Activated T-helper 1 cell treated with Interleukin-2 at 50 U/mL for 16 hours (primary cell): ENCODE measurements around the gene PTPN11.
"Not testable (repeated sequence)": the region's sequence is repeated elsewhere in the genome, so short reads cannot be mapped to it uniquely, and the experiment has no call there.

ENCODE experiments used
- DNase-seq: peaks from one replicate; pipeline ENCODE4 v3.0.0-alpha.2; 2020; ENCODE audit warnings: low read depth

PTPN11 gene

GRCh38 chr12:112514926-112515642 is 96.3 kb downstream of the PTPN11 start:
- no peak for DNase-seq

DNA sequence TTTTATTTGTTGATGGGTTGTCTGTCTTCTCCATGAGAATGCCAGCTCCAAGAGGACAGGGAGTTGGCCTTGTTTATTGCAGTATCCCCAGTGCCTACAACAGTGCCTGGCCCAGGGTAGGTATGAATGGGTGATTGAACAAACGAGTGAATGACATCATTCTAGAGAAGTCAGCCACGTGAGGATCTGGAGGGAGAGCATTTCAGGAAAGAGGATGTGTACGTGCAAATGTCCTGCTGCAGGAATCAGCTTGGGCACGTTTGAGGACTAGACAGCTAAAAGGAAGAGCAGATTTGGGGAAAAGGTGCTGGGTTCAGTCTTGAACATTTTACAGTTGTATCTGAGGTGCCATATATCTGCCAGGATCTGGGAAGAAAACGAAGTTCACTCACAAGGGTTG is 97.1 kb downstream of the PTPN11 start:
- no peak for DNase-seq

GRCh38 chr12:112517730-112518364 is 99.1 kb downstream of the PTPN11 start:
- no peak for DNase-seq

GRCh38 chr12:112518365-112518735 is 99.6 kb downstream of the PTPN11 start:
- no peak for DNase-seq

DNA sequence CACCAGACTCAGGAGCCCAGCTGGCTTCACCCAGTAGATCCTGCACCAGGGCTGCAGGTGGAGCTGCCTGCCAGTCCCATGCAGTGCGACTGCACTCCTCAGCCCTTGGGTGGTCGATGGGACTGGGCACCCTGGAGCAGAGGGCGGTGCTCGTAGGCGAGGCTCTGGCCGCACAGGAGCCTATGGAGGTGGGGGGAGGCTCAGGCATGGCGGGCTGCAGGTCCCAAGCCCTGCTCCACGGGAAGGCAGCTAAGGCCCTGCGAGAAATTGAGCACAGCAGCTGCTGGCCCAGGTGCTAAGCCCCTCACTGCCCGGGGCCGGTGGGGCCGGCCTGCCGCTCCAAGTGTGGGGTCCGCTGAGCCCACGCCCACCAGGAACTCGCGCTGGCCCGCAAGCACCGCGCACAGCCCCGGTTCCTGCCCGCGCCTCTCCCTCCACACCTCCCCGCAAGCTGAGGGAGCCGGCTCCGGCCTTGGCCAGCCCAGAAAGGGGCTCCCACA is 101.1 kb downstream of the PTPN11 start:
- DNase-seq, result not testable (repeated sequence)

GRCh38 chr12:112523856-112524255 is 105.1 kb downstream of the PTPN11 start:
- no peak for DNase-seq

DNA sequence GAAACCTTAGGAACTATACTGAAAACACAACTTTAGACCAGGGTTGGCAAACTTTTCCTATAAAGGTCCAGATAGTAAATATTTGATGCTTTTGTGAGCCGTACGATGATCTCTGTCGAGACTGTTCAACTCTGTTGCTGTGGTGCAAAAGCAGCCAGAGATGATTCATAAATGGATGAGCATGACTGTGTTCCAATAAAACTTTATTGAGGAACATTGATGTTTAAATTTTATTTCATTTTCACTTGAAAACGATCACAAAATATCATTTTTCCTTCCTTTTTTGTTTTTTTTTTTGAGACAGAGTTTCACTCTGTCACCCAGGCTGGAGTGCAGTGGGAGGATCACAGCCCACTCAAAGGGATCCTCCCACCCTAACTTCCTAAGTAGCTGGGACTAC is 105.5 kb downstream of the PTPN11 start:
- DNase-seq, result no peak

GRCh38 chr12:112524676-112525425 is 106.1 kb downstream of the PTPN11 start:
- no peak for DNase-seq

GRCh38 chr12:112525426-112525809 is 106.7 kb downstream of the PTPN11 start:
- DNase-seq, result no peak

DNA sequence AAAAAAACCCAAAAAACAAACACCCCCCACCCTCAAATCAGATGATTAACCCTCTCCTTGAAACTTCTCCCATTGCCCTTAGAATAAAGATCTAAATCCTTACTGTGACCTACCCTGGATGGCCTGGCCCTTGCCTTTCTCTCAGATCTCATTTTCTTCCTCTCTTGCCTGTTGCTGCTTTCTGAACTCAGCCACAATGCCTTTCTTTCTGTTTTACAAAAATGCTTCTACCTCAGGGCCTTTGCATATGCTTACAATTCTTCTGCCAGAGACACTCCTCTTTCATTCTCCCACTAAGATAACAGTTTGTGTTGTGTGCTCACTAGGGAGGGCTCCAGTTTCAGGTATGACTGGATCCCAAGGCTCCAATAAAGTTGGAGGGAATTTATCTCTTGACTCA is 108.3 kb downstream of the PTPN11 start:
- DNase-seq, result no peak

GRCh38 chr12:112527501-112527900 is 108.8 kb downstream of the PTPN11 start:
- DNase-seq, result no peak

GRCh38 chr12:112528521-112528920 is 109.8 kb downstream of the PTPN11 start:
- DNase-seq, result no peak

- no peak for DNase-seq
Measured at GRCh38 chr12:112530941-112531340, 112.2 kb downstream of the PTPN11 start.

- DNase-seq, result no peak
Measured at GRCh38 chr12:112532106-112532505, 113.4 kb downstream of the PTPN11 start.

GRCh38 chr12:112533528-112533927 is 114.8 kb downstream of the PTPN11 start:
- no peak for DNase-seq

DNA sequence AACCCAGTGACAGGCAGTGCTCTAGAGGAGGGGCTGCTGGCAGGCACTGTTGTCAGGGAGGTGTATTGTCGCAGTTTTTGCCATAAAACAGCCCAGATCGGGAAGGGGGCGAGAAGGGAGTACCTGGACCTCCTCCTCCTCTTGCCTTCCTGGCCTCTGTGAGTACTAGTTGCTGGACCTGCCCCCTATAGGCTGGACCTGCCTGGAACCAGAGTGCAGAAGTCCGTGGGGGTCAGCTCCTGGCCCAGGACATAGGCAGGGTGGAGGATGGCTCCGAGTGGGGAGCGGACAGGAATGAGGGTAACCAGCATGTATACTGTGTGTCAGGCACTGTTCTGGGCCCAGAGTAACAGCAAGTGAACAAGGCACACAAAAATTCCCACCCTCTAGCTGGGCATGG is 116.3 kb downstream of the PTPN11 start:
- no peak for DNase-seq

GRCh38 chr12:112535637-112536366 is 117.1 kb downstream of the PTPN11 start:
- DNase-seq, result no peak

DNA sequence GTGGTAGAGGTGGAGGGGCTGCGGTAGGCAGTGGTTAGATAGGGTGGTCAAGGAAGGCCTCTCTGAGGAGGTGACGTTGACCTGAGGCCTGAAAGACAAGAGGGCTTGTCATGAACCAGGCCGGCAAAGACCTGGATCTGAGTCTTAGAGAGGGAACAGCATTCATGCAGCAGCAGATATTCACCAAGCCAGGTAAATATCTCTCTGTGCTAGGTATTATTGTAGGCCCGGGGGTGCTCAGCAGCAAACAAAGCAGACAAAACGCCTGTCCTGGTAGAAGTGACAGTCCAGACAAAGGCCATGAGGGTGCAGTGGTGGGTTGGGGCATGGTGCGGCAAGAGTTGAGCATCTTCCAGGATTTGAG is 117.6 kb downstream of the PTPN11 start:
- DNase-seq, result no peak

- no peak for DNase-seq
Measured at GRCh38 chr12:112537710-112538396, 119.1 kb downstream of the PTPN11 start.

DNA sequence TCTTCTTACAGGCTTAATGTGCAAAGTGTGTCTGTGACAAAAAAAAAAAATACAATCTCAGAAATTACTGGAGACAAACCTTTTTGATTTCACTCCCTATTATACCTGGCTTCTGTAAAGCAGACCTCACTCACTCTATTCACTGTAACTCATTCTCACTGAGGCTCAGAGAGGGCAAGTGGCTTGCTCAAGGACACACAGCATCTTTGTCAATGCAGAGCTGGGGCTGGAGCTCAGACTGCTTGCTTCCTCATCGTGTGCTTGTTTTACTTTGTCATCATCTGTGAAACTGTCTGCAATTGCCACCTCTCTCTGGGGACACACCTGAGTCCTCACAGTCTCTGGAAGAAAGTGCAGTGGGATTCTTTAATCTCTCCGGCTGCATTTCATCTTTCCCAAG is 120.0 kb downstream of the PTPN11 start:
- no peak for DNase-seq

GRCh38 chr12:112539221-112539620 is 120.5 kb downstream of the PTPN11 start:
- DNase-seq, result no peak

DNA sequence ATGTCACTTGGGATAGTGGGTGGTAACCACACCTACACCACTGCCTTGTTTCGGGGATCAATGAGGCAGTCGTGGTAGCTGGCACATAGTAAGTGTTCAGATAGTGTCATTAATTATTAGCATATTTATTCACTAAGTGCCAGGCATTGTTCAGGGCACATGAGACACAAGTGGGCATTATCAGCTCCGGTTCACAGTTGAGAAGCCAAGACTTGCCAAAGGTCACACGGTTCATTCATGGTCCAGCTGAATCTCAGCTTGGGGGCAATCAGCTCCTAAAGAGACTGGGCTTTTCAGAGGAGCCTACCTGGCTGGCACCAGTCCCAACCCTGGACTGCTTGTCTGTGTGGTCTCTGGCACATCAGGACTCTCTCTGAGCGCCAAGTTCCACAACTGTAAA is 121.3 kb downstream of the PTPN11 start:
- DNase-seq, result no peak
